ENCODE results near the gene HECW1.

The HECW1 gene

DNA sequence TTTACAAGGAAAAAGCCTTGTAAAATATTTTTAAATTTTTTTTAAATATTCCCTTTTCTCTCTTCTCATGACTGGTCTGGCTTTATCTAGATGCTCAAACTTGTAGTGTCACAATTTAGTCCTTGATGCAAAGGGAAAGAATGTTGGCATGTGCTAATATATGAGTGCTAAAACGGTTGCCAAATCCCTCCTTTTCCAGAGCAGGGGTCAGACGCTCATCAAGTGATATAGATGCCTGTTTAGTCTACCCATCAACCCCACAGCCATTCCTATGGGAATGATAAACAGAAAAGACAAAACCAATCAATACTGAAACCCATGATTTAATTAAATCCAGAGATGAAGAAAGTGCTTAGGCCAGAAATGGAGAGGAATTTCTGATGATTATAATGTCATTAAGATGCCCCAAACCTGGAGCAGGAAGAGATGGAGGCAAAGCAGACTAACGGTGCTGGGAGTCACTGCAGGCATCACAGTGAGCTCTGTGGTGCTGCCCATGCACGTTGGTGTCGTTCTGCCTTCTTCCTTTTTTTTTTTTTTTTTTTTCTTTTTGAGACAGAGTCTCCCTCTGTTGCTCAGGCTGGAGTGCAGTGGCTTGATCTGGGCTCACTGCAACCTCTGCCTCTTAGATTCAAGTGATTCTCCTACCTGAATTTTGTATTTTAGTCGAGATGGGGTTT is 260.4 kb downstream of the HECW1 start:
- DNase-seq (ENCODE audit: low spot score), result no peak

DNA sequence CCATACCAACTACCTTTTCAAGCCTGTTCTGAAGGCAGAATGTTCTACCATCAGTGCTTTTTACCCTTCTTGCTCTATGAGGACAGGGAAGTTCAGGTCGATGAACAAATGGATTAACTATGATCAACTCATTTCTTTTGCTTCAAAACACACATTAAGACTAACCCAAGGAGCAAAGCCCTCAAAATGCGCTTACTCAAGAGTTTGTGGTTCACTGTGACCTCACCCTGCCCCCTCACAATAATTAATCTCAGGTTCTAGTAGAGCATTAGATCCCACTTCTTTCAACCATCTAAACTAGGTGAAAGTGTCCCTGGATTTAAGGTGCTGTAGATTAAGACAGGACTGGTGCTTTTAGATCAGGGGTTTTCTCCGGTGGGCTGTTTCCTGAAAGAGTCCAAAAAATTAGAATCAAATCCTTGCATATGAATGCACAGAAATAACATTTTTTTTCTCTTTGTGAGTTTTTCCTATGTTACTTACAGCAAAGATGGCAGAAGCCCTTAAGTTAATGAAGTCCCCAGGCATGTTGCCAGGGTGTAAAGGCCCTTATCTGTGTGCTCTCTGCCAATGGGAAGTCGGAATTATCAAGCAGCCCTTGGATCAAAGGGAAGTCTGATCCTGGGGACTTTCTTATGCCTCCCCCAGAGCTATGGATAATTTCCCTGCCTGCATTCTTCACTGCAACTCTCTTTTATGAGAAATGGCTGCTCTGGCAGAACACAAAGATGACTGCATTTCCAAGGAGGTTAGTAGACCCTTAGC is 264.9 kb downstream of the HECW1 start:
- no peak for DNase-seq (ENCODE audit: low spot score)

DNA sequence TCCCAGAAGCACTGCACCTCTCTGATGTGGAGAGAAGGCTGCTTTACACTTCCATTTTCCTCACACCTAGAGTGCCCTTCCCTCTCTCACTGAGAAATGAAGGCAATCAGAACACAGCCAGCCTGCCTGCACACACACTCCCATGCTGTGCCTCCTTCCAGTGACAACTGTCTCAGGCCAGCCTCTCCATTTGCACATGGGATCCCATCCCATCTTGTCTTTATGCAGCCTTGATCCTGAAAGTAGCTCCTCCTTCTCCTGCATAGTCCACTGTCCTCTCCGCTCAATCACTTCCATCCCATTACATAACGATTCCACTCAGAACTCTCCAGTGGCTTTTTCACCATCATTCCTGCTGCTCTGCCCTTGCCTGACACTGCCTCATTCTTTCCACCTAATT is 266.8 kb downstream of the HECW1 start:
- DNase-seq (ENCODE audit: low spot score), result no peak

DNA sequence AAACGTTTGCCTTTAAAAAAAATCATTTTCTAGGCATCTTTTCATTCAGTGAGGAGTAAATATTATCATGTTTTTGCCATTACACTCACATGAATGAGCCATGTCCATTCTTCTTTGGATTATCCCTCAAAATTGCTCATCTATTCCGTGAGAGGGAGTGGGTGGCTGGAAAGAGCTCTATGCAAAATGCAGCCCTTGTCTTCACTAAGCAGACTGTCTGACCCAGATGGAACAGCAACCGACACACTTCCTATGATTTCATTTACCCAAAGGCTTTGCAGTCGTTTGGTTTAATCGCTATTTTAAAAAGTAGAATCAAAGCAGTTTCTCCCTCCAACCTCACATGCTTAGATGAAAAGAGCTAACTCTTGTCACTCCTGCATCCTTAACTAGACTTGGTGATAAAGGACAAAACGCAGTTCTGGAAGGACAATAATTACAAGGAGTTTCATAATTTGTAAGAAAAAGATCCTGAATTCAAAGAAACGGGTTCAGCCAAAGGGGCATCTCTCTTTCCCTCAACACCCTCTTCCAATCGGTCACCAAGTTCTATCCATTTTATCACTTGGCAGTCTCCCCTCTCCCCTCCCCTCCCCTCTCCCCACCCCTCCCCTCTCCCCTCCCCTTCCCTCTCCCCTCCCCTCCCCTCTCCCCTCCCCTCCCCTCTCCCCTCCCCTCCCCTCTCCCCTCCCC is 272.3 kb downstream of the HECW1 start:
- no peak for DNase-seq (ENCODE audit: low spot score)

DNA sequence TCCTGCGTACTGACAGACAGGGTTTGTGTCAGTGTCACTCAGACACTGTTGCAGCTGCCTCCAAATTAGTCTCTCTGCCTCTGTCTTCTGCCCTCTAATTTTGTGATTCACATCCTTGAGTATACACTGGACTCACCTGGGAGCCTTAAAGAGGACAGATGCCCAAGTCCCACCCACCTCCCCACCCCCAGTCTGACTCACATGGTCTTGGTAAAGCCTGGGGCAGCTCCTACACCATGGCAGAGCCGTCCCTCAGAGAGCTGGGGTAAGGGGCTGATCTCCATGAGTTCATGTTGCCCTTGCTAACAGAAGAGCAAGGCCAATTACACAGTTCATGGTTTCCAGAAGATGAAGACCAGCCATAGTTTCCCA is 272.8 kb downstream of the HECW1 start:
- DNase-seq (ENCODE audit: low spot score), result no peak

DNA sequence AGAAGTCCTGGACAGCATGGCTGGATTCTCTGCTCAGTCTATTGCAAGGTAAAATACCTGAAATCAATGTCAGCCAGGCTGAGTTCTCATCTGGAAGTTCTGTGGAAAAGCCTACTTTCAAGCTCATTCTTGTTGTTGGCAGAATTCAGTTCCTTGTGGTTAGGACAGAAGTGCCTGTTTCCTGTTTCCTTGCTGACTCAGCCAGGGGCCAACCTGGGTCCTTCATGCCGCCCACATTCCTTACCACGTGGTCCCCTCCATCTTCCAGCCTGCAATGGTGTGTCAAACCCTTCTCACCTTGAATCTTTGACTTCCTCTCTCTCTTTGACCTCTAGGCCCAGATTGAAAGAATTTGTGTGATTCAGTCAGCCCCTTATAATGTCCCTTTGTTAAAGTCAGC is 273.4 kb downstream of the HECW1 start:
- no peak for DNase-seq (ENCODE audit: low spot score)

DNA sequence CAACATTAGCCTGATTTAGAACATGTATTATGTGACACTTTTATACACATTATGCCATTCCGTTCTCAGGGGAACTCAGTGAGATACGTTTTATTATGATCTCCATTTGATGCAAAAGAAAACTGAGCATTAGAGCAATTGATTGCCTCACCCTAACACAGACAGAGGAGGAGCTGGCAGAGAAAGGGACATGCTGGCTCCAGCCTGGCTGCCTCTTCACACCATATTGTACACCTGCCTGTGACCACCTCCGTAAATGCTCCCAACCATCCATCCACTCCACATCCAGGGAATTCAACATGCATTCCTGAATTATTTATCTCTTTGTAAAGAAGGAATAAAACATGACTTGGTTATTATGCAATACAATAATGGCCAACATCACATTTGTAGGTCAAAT is 275.5 kb downstream of the HECW1 start:
- DNase-seq (ENCODE audit: low spot score), result no peak

DNA sequence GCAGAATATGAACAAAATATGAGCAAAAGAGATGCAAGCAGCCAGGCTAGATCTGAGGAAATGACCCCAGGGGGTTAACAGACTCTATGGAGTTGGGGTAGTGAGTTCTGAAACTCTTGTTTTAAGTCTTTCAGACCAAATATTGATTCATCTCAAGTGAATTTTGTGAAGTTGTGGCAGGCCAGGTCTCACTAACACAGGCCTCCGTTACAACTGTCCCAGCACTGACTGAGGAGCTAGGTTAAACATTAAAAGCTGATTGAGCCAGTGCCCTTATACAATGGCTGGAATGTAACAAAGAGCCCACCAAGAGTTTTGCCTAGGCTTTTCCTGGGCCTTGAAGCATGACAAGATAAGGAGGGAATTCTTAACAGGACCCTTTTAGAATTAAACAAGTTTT is 278.1 kb downstream of the HECW1 start:
- no peak for DNase-seq (ENCODE audit: low spot score)

DNA sequence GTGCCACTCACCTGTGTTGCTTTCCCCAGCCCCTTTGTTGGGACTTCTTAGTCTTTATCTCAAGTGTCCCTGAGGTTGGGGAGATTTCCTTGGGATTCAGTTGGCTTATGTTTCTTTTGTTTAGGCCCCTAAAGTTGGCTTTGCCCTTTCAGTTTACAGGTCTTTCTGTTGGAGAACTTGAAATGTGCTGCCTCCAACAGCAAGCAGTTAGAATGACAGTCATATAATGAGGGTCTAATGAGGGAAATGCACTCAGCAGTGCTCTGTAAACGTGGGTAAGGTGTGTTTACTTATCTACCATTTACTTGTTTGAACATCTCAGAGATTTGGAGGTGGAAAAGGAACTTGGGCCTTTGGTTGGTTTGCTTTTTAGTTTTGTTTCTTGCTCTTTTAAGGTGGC is 279.1 kb downstream of the HECW1 start:
- DNase-seq (ENCODE audit: low spot score), result no peak

DNA sequence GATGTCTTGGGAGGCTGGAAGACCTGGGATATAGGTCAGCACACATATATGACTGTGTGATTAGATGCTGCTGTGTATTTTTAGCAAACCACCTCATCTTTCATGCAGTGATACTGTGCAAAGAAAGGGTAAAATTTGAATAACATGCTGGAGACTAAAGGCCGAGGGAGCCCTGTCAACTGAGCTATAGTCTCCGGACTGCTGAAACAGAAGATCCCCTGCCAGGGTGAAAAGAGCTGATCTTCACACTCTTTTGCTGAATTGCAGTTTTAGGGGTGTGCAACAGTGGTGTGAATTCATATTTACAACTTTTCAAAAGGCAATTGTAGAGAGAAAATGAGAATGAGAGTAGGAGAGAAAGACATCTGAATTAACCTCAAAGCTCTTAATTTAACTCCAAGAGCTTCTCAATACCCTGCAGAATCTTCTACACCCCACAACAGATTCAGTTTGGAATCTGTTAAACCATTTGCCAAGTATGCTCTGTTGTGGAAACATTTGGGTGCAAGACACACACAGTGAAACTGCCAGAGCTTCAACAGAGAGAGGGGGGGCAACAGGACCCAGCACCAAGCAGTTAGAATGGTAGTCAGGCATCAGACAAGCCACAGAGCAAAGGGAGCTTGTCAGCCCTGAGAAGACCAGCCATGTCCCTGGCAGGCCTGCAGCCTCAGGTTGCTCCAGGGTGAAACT is 280.3 kb downstream of the HECW1 start:
- no peak for DNase-seq (ENCODE audit: low spot score)

DNA sequence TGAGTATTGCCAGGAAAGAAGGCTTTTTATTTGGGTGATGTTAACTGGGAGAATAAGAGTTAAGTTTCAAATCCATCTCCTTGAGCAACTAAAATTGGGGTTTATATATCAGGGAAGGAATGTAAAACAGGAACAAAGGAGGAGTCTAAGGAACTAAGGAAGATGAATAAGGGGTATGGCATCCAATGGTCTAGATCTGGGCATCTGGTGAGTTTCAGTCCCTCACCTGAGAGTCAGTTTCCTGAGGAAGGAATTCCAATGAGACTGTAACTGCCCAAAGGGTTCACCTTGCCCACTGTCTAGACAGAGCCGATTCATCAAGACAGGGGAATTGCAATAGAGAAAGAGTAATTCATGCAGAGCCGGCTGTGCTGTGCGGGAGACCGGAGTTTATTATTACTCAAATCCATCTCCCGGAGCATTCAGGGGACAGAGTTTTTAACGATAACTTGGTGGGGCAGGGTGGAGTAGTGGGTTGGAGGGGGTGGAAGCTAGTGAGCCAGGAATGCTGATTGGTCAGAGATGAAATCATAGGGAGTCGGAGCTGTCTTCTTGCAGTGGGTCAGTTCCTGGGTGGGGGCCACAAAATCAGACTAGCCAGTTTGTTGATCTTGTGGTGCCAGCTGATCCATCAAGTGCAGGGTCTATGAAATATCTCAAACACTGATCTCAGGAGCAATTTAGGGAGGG is 282.1 kb downstream of the HECW1 start:
- no peak for DNase-seq (ENCODE audit: low spot score)

DNA sequence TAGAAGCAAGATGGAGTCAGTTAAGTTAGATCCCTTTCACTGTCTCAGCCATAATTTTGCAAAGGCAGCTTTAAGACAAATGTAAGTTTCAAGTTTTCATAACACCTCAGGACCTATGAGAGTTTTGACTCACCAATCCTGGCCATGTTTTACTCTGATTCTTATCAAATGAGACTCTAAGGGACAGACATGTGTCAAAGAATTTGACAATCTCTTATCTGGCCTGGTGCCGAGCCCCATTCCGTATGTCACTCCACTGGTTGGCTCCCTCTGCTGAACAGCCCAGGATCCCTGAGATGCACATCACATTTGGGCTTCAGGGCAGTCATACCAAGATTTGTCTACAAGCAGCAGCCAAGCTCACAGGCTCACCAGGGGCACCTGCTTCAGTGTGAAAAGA is 282.9 kb downstream of the HECW1 start:
- DNase-seq (ENCODE audit: low spot score), result no peak

DNA sequence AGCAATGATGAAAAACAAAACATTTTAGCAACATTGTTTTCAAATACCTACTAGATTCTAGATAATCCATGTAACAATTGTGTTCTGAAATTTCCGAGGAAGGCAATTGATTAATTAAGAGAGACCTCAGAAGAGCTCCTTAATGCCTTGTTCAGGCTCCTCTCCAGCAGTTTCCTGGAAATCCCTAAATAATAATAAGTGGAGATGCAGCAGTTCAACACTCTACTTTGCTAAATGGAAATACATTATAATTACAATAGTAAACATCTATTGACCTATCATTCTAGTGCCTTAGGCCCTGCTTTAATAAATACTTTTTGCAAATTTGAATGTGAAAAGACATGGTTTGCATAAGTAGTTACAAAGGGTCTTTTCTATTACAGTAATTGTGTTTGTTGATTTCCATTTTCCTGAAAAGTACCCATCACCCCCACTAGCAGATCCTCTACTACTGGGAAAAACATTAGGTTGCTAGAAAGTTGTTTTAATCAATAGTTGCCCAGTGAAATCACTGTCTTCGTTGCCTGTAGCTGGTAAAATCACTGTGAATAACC is 283.8 kb downstream of the HECW1 start:
- no peak for DNase-seq (ENCODE audit: low spot score)

DNA sequence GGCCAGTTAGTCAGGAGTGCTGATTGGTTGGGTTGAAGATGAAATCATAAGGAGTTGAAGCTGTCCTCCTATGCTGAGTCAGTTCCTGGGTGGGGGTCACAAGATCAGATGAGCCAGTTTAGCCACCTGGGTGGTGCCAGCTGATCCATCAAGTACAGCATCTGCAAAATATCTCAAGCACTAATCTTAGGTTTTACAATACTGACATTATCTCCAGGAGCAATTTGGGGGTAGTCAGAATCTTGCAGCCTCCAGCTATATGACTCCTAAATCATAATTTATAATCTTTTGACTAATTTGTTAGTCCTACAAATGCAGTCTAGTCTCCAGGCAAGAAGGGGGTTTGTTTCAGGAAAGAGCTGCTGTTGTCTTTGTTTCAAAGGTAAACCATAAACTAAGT is 286.4 kb downstream of the HECW1 start:
- DNase-seq (ENCODE audit: low spot score), result no peak

DNA sequence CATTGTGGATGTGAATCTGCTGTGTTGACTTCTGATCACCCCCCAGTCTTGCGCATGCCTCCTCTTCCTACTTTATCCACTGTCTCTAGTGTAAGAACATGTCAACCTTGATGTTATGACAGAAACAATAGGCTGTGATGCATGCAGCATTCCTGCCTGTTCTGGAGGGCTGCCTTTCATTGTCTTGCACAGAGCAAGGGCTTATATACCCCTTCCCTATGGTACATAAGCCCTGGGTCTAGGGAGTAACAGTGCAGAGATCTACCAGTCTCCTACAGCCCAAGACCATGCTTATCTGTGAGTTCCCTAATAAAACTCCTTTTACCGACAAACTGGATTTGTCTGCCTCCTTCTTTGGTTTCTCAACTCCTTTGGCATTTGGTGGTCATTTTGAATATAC is 293.5 kb downstream of the HECW1 start:
- DNase-seq (ENCODE audit: low spot score), result no peak

DNA sequence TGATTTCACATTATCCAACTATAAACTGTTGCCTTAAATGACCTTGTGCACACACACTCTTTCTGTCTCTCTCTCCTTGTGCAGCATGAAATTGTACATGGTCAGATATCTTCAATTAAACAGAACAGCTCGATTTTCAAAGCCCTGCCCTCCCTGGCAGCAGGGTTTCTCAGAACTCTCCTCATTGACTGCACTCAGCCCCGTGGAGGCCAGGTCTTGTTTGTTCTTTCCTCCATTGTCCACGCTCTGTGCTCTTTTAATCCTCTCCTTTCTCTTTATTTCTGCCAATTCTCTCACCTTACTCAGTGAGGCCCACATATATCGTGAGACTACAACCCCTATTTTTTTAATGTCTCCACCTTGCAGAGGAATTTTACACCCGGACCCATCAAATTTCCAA is 294.5 kb downstream of the HECW1 start:
- no peak for DNase-seq (ENCODE audit: low spot score)

DNA sequence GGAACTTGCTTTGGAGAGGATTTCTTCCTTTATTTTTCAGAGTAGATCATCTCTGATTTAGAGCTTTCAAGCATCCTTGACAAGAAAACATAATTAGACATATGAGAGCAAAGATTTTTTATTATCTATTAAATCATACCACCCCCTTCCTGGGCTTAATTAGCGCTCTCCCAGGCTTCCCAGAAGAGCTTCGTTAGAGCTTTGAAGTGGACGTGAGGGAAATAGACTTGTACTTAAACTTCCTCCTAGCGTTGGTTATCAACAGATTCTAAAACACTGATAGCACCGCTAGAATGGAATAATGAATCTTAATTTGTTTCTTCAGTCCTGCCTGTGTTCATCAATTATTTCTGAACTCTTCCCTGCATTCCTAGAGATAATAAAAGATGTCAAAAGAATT is 296.5 kb downstream of the HECW1 start:
- no peak for DNase-seq (ENCODE audit: low spot score)

DNA sequence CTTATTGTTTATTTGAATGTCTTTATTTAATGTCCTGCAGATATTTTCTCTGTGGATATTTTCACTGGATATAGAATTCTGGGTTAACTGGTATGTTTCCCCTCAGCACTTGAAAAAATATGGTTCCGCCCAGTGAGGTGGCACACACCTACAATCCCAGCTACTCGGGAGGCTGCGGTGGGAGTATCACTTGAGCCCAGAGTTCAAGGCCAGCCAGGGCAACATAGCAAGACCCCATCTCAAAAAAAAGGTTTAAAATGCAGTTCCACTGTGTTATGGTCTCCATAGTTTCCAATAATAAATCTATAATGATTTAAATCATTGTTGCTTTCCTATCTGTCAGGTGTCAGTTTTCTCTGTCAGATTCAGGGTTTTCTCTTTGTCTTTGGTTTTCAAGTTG is 305.0 kb downstream of the HECW1 start:
- no peak for DNase-seq (ENCODE audit: low spot score)

DNA sequence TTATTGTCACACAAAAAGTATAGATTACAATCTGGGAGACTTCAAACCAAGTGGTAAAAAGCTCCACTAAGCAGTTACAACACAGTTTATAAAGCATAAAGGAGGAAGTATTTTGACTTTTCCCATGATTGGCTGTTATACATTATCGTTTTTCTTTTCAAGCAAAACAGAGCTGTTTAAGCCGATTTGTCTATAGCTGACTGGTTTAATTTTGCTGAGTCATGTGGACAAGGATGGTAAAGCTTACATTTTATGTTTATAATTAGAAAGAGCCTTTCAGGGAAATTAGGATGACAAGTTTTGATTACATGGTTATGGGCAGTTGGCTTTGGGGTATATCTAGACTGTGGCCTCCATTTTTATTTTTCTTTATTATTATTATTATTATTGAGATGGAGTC is 318.0 kb downstream of the HECW1 start:
- DNase-seq (ENCODE audit: low spot score), result no peak

DNA sequence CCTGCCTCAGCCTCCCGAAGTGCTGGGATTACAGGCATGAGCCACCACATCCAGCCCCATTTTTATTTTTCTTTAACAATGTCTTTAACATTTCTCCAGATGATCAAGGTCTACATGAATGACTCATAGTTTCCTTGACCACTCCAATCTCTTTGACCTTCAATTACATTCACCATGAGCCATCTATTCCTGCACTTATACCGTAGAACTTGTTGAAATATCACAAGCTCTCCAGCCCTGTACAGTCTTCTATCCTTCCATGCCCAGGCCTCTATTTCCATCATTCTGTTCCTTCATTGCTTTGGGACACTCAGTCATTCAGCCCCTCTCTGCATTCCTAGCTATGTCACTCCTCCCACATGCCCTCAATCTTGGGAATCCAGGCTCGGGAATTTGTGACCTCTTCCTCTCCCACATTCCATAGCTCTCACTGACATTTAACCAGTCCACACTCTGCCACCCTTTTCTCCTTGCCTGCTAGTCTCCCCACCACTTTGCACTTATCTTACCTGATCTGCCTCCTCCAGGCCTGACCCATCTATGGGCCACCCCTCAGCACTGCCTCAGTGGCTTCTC is 318.7 kb downstream of the HECW1 start:
- DNase-seq (ENCODE audit: low spot score), result no peak

DNA sequence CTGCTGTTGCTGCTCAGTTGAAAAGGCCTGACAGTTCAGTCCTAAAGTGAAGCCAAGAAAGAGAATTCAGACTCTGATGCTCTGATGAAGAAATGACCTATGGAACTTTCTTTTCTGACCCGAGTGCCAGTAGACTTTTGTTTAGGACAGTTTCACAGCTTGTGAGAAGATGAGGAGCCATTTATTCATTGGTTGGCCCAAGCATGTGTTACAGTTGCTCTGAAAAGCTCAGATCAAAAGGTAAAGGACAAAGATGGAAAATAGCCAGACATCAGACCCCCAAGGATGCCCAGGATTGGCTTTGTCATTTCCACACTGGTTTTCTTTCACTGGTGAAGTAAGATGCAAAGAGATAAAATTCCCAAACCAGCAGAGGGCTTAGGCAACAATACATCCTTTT is 321.2 kb downstream of the HECW1 start:
- DNase-seq (ENCODE audit: low spot score), result no peak

DNA sequence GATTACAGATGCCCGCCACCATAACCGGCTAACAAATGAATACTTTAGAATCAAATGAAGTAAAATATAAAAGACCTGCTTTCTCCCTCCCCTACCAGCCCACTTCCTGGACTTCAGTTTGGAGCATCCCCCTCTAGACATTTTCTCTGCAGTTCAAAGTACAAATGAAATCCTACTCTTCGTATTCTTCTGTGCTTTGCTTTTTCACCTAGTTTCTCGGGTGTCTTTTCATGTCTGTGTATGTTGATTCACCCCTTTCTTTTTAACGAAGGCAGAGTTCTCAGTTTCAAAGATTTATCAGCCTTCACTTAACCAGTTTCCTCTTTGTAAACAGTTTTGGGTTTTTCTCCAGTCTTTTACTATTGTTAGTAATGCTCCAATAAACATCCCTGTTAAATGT is 324.6 kb downstream of the HECW1 start:
- DNase-seq (ENCODE audit: low spot score), result no peak

All from ecto neural progenitor cell (in vitro differentiated cells).